ENCODE results near the gene DCPS.
"Not testable (repeated sequence)": the region's sequence is repeated elsewhere in the genome, so short reads cannot be mapped to it uniquely, and the experiment has no call there.

DCPS gene

GRCh38 chr11:126297004-126297403 is 6.9 kb upstream of the DCPS start:
- no peak overlapping the region for H3K4me3 ChIP-seq (ENCODE audit: low read depth, low read length)
- H3K79me2 ChIP-seq: no peaks in the 10 kb centered on the region
- H3K36me3 ChIP-seq (ENCODE audit: control insufficient read depth, insufficient read depth, low read length): no peaks in the 10 kb centered on the region
- no peaks in the 10 kb centered on the region for H3K27me3 ChIP-seq (ENCODE audit: control insufficient read depth, insufficient read depth, low read length)
- no peak overlapping the region for H3K4me2 ChIP-seq (ENCODE audit: low read length)
- H3K9me3 ChIP-seq (ENCODE audit: control insufficient read depth, low read length): no peaks in the 10 kb centered on the region
- H3K27ac ChIP-seq: no peak overlapping the region
- TF ChIP-seq CTCF (IDR thresholded peaks at IDR 0.05): no peak
- no peaks in the 10 kb centered on the region for H3K4me1 ChIP-seq
- no peak overlapping the region for H3K9ac ChIP-seq
- H2AFZ ChIP-seq: no peak overlapping the region

- Histone ChIP-seq H3K4me2 (ENCODE audit: low read length) (peak overlapping the region; percentile 66), H3K9ac (no peak overlapping the region), H3K27me3 (ENCODE audit: control insufficient read depth, insufficient read depth, low read length) (no peaks in the 10 kb centered on the region), H3K27ac (peak overlapping the region; percentile 82), H3K9me3 (ENCODE audit: control insufficient read depth, low read length) (no peaks in the 10 kb centered on the region), H3K4me1 (peaks cover 3% of the 10 kb centered on the region), H3K79me2 (no peaks in the 10 kb centered on the region), H2AFZ (peak overlapping the region; percentile 98), H3K4me3 (ENCODE audit: low read depth, low read length) (peak overlapping the region; percentile 72), H3K36me3 (ENCODE audit: control insufficient read depth, insufficient read depth, low read length) (no peaks in the 10 kb centered on the region)
- no peak for TF ChIP-seq CTCF (IDR thresholded peaks at IDR 0.05)
Observed at GRCh38 chr11:126304457-126305075, 706 bp downstream of the DCPS start.

GRCh38 chr11:126305699-126306098 is 1.8 kb downstream of the DCPS start:
- Histone ChIP-seq H3K27me3 (ENCODE audit: control insufficient read depth, insufficient read depth, low read length) (no peaks in the 10 kb centered on the region), H3K36me3 (ENCODE audit: control insufficient read depth, insufficient read depth, low read length) (no peaks in the 10 kb centered on the region), H3K27ac (no peak overlapping the region)

GRCh38 chr11:126307706-126308105 is 3.8 kb downstream of the DCPS start:
- H3K79me2 ChIP-seq: no peaks in the 10 kb centered on the region
- H3K9ac ChIP-seq: no peak overlapping the region
- no peak overlapping the region for H2AFZ ChIP-seq
- no peak for TF ChIP-seq CTCF (IDR thresholded peaks at IDR 0.05)
- no peaks in the 10 kb centered on the region for H3K36me3 ChIP-seq (ENCODE audit: control insufficient read depth, insufficient read depth, low read length)
- H3K4me3 ChIP-seq (ENCODE audit: low read depth, low read length): no peak overlapping the region
- H3K27ac ChIP-seq: no peak overlapping the region
- no peaks in the 10 kb centered on the region for H3K9me3 ChIP-seq (ENCODE audit: control insufficient read depth, low read length)
- peaks cover 3% of the 10 kb centered on the region for H3K4me1 ChIP-seq
- H3K27me3 ChIP-seq (ENCODE audit: control insufficient read depth, insufficient read depth, low read length): no peaks in the 10 kb centered on the region
- H3K4me2 ChIP-seq (ENCODE audit: low read length): no peak overlapping the region

More at GRCh38 chr11:126305699-126306098, 1.8 kb downstream of the DCPS start:
- H3K4me3 ChIP-seq (ENCODE audit: low read depth, low read length): no peak overlapping the region
- H2AFZ ChIP-seq: no peak overlapping the region
- no peak overlapping the region for H3K9ac ChIP-seq
- no peak for TF ChIP-seq CTCF (IDR thresholded peaks at IDR 0.05)
- peaks cover 3% of the 10 kb centered on the region for H3K4me1 ChIP-seq
- H3K4me2 ChIP-seq (ENCODE audit: low read length): no peak overlapping the region
- no peaks in the 10 kb centered on the region for H3K79me2 ChIP-seq
- no peaks in the 10 kb centered on the region for H3K9me3 ChIP-seq (ENCODE audit: control insufficient read depth, low read length)

GRCh38 chr11:126308271-126308671 is 4.4 kb downstream of the DCPS start:
- H3K27me3 ChIP-seq (ENCODE audit: control insufficient read depth, insufficient read depth, low read length): no peaks in the 10 kb centered on the region
- H3K4me2 ChIP-seq (ENCODE audit: low read length): no peak overlapping the region
- no peaks in the 10 kb centered on the region for H3K36me3 ChIP-seq (ENCODE audit: control insufficient read depth, insufficient read depth, low read length)
- H3K79me2 ChIP-seq: no peaks in the 10 kb centered on the region
- H2AFZ ChIP-seq: no peak overlapping the region
- no peak for TF ChIP-seq CTCF (IDR thresholded peaks at IDR 0.05)
- no peak overlapping the region for H3K4me3 ChIP-seq (ENCODE audit: low read depth, low read length)
- H3K27ac ChIP-seq: no peak overlapping the region
- H3K9me3 ChIP-seq (ENCODE audit: control insufficient read depth, low read length): no peaks in the 10 kb centered on the region
- H3K4me1 ChIP-seq: peaks cover 3% of the 10 kb centered on the region
- no peak overlapping the region for H3K9ac ChIP-seq

GRCh38 chr11:126308771-126309170 is 4.9 kb downstream of the DCPS start:
- H3K9me3 ChIP-seq (ENCODE audit: control insufficient read depth, low read length); H3K9ac ChIP-seq; H2AFZ ChIP-seq; H3K4me2 ChIP-seq (ENCODE audit: low read length); H3K36me3 ChIP-seq (ENCODE audit: control insufficient read depth, insufficient read depth, low read length); H3K27me3 ChIP-seq (ENCODE audit: control insufficient read depth, insufficient read depth, low read length); H3K4me1 ChIP-seq; H3K4me3 ChIP-seq (ENCODE audit: low read depth, low read length); H3K27ac ChIP-seq; H3K79me2 ChIP-seq: not testable (repeated sequence)
